ENCODE measurements around the gene MGAT2.
"Not testable (repeated sequence)": the region's sequence is repeated elsewhere in the genome, so short reads cannot be mapped to it uniquely, and the experiment has no call there.

MGAT2 gene

GRCh38 chr14:49612671-49613070 lies 7.9 kb upstream of the MGAT2 start:
- DNase-seq, result no peak

- DNase-seq, result no peak
Observed at GRCh38 chr14:49614196-49614595, 6.4 kb upstream of the MGAT2 start.

GRCh38 chr14:49615776-49616175 lies 4.8 kb upstream of the MGAT2 start:
- DNase-seq, result no peak

GRCh38 chr14:49617852-49618519 lies 2.6 kb upstream of the MGAT2 start:
- DNase-seq, result no peak

GRCh38 chr14:49619273-49619672 lies 1.3 kb upstream of the MGAT2 start:
- DNase-seq, result not testable (repeated sequence)

GRCh38 chr14:49619730-49620129 lies 869 bp upstream of the MGAT2 start:
- DNase-seq, result no peak

- peak; percentile 53 for DNase-seq
Observed at GRCh38 chr14:49621114-49621881, 699 bp downstream of the MGAT2 start.

GRCh38 chr14:49622022-49622607 lies 1.5 kb downstream of the MGAT2 start:
- DNase-seq, result no peak

- no peak for DNase-seq
Observed at GRCh38 chr14:49623387-49623786, 2.8 kb downstream of the MGAT2 start.

- DNase-seq, result peak; percentile 80
Observed at GRCh38 chr14:49623941-49624839, 3.6 kb downstream of the MGAT2 start.

- peak; percentile 95 for DNase-seq
Observed at GRCh38 chr14:49633640-49634546, 13.3 kb downstream of the MGAT2 start.

- DNase-seq, result peak; percentile 80
Observed at GRCh38 chr14:49634547-49635334, 14.1 kb downstream of the MGAT2 start, which contains the start of gene DNAAF2. DNAAF2 (minus strand) TSS chr14:49635244; CDS start chr14:49635149, 95 bp downstream.

GRCh38 chr14:49636866-49637265 lies 16.3 kb downstream of the MGAT2 start:
- no peak for DNase-seq

- no peak for DNase-seq
Observed at GRCh38 chr14:49637534-49638078, 17.0 kb downstream of the MGAT2 start.

- DNase-seq, result no peak
Observed at GRCh38 chr14:49640540-49641417, 20.2 kb downstream of the MGAT2 start.

- no peak for DNase-seq
Observed at GRCh38 chr14:49641697-49642129, 21.1 kb downstream of the MGAT2 start.

GRCh38 chr14:49642163-49642562 lies 21.6 kb downstream of the MGAT2 start:
- no peak for DNase-seq

- DNase-seq, result no peak
Observed at GRCh38 chr14:49653508-49653907, 32.9 kb downstream of the MGAT2 start.

GRCh38 chr14:49654511-49654910 lies 33.9 kb downstream of the MGAT2 start:
- no peak for DNase-seq
